22Rv1 (cell line): Measurements from ENCODE around the gene PDLIM5.
"Not testable (repeated sequence)": the region's sequence is repeated elsewhere in the genome, so short reads cannot be mapped to it uniquely, and the experiment has no call there.

ENCODE experiments used
- H3K27ac ChIP-seq: fragments of 450-650 bp; 2 replicates; pipeline ENCODE4 v1.5.1; 2017
- CTCF ChIP-seq: fragments of 450-650 bp; IDR thresholded peaks from 2 replicates; pipeline ENCODE4 v1.5.1; 2017; ENCODE audit warnings: mild to moderate bottlenecking
- ZFX ChIP-seq: fragments of 450-650 bp; IDR thresholded peaks from 2 replicates; pipeline ENCODE4 v1.6.1; 2017; ENCODE audit warnings: antibody characterized with exemption, borderline replicate concordance

PDLIM5 gene

GRCh38 chr4:94469221-94469784 lies 17.6 kb downstream of the PDLIM5 start:
- H3K27ac ChIP-seq = no peak overlapping the region
- TF ChIP-seq ZFX (no peak), CTCF (no peak)

- H3K27ac ChIP-seq = no peak overlapping the region
- no peak for TF ChIP-seq CTCF
- TF ChIP-seq ZFX = no peak
Measured at GRCh38 chr4:94470132-94470531, 18.4 kb downstream of the PDLIM5 start.

GRCh38 chr4:94470782-94471181 lies 19.0 kb downstream of the PDLIM5 start:
- not testable (repeated sequence) for H3K27ac ChIP-seq

- H3K27ac ChIP-seq = peak overlapping the region; percentile 83
Measured at GRCh38 chr4:94472056-94472826, 20.5 kb downstream of the PDLIM5 start.

GRCh38 chr4:94475050-94475449 lies 23.3 kb downstream of the PDLIM5 start:
- no peak for TF ChIP-seq ZFX
- H3K27ac ChIP-seq = peak overlapping the region; percentile 21; the same call in 1 of the 2 replicates

More at GRCh38 chr4:94472056-94472826, 20.5 kb downstream of the PDLIM5 start:
- no peak for TF ChIP-seq CTCF
- no peak for TF ChIP-seq ZFX

GRCh38 chr4:94475794-94476193 lies 24.1 kb downstream of the PDLIM5 start:
- peak overlapping the region; percentile 21; the same call in 1 of the 2 replicates for H3K27ac ChIP-seq
- TF ChIP-seq CTCF = no peak
- TF ChIP-seq ZFX = no peak

GRCh38 chr4:94477227-94477626 lies 25.5 kb downstream of the PDLIM5 start:
- TF ChIP-seq ZFX (no peak), CTCF (no peak)
- no peak overlapping the region for H3K27ac ChIP-seq

- not testable (repeated sequence) for H3K27ac ChIP-seq
Measured at GRCh38 chr4:94478805-94479204, 27.1 kb downstream of the PDLIM5 start.
